AG04450 (cell line): ENCODE data around the gene TIAM1. TPM values are rescaled to one million over a fixed set of nuclear protein-coding genes. Genes with fewer than 3 reads are reported as not detected.

ENCODE experiments used
- CTCF ChIA-PET: fragments of 300-600, 350-600 bp; formaldehyde crosslinking; extraction: SDS; loops from one replicate; lab custom pipeline; 2022; ENCODE audit warnings: antibody characterized with exemption, inconsistent platforms; lab: Charles Lee
- POLR2A ChIA-PET: fragments of 350-600 bp; formaldehyde crosslinking; extraction: SDS; loops from one replicate; lab custom pipeline; 2021; ENCODE audit warnings: antibody characterized with exemption, inconsistent platforms; lab: Yijun Ruan, JAX
- DNase-seq: peaks from one replicate; pipeline ENCODE4 v3.0.0-alpha.2; 2011; ENCODE audit warnings: low read depth, low spot score
- H3K27ac ChIP-seq: one replicate; pipeline ENCODE4 v1.5.1; 2012; ENCODE audit warnings: low read depth, low read length, control low read depth
- H3K27me3 ChIP-seq: one replicate; pipeline ENCODE4 v1.6.0; 2012; ENCODE audit warnings: low read length; ENCODE audit not compliant: control insufficient read depth, insufficient read depth
- H3K4me3 ChIP-seq: 2 replicates; pipeline ENCODE4 v1.5.1; 2011; ENCODE audit warnings: mild to moderate bottlenecking, low read depth, low read length, control low read depth
- H3K9me3 ChIP-seq: 2 replicates; pipeline ENCODE4 v1.5.1; 2012; ENCODE audit warnings: low read length; ENCODE audit not compliant: control insufficient read depth, insufficient read depth
- polyA plus RNA-seq: library from polyadenylated mRNA; depleted of rRNA; stranded (reverse); fragments of >200 nt; gene quantifications from 2 replicates; pipeline ENCODE4 v1.2.3, GENCODE V29; 2011
- TF ChIP-seq, protein P1 (sequence below): IDR thresholded peaks from 2 replicates; pipeline ENCODE4 v1.5.1; 2011; ENCODE audit warnings: low read depth, low read length, control low read depth, inconsistent platforms

TIAM1 gene
- polyA plus RNA-seq, 1 experiment = 2.1 TPM

- TF ChIP-seq, protein P1, sequence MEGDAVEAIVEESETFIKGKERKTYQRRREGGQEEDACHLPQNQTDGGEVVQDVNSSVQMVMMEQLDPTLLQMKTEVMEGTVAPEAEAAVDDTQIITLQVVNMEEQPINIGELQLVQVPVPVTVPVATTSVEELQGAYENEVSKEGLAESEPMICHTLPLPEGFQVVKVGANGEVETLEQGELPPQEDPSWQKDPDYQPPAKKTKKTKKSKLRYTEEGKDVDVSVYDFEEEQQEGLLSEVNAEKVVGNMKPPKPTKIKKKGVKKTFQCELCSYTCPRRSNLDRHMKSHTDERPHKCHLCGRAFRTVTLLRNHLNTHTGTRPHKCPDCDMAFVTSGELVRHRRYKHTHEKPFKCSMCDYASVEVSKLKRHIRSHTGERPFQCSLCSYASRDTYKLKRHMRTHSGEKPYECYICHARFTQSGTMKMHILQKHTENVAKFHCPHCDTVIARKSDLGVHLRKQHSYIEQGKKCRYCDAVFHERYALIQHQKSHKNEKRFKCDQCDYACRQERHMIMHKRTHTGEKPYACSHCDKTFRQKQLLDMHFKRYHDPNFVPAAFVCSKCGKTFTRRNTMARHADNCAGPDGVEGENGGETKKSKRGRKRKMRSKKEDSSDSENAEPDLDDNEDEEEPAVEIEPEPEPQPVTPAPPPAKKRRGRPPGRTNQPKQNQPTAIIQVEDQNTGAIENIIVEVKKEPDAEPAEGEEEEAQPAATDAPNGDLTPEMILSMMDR = no peak
- ChIA-PET POLR2A (no interaction called here), CTCF (interaction anchor here (1.3 to 1.4 kb wide), 2 partner anchors 24 to 425 kb away, joined by 3 to 6 read pairs; no protein-coding TSS in a partner anchor)
- H3K27ac ChIP-seq = no peak overlapping the region
- no peak for DNase-seq
- H3K9me3 ChIP-seq = peaks cover 12% of the 10 kb centered on the region
- H3K27me3 ChIP-seq = no peaks in the 10 kb centered on the region
- H3K4me3 ChIP-seq = no peak overlapping the region
These were observed 187.9 kb downstream of the TIAM1 start for GRCh38 chr21:31156169-31156568.

- Histone ChIP-seq H3K4me3 (no peak overlapping the region), H3K27ac (no peak overlapping the region), H3K9me3 (peaks cover 9% of the 10 kb centered on the region), H3K27me3 (no peaks in the 10 kb centered on the region)
- no peak for DNase-seq
- ChIA-PET POLR2A (no interaction called here), CTCF (no interaction called here)
- TF ChIP-seq, protein P1 = no peak
These were observed 192.7 kb downstream of the TIAM1 start for GRCh38 chr21:31151156-31152045.

DNA sequence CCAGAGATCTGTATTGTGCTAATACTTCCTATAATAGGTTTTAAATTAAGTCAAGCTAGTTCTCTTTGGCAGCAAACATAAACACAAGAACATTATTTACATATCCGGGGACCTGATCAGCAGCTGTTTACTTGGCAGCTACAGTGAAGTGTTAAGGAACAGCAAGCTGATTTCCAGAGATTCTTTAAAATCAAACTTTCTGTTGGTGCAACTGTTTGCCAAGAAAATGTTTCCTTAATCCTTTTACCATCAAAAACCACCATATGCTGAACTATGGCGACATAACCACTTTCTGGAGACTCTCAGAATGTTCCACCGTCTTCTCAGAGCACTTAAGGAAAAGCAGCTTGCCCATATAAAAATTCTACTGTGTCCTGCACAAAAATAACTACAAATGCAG lies 198.8 kb downstream of the TIAM1 start:
- Histone ChIP-seq H3K27ac (no peak overlapping the region), H3K27me3 (no peaks in the 10 kb centered on the region), H3K4me3 (no peak overlapping the region), H3K9me3 (no peaks in the 10 kb centered on the region; the same call in 1 of the 2 replicates)
- no peak for DNase-seq
- TF ChIP-seq, protein P1 = no peak
- ChIA-PET POLR2A (no interaction called here), CTCF (interaction anchor here (0.5 kb wide), 1 partner anchor 36 kb away, joined by 4 read pairs; no protein-coding TSS in a partner anchor)

DNA sequence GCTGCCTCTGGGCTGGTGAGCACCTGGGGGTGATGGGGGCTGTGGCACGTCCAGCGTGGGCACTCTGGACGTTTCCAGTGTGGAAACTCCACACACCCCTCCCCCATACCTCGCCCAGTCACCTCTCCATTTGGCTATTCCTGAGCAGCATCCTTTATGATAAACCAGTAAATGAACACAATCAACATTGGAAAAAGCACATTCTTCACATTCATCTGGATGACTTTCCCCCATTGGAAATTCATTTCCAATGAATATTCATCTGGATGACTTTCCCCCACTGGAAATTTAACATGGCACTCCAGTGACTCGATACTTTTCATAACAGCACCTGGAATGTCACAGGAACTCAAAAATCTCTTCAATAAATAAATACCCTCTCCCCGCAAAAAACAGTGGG lies 201.0 kb downstream of the TIAM1 start:
- ChIA-PET CTCF (no interaction called here), POLR2A (no interaction called here)
- no peaks in the 10 kb centered on the region for H3K27me3 ChIP-seq
- H3K4me3 ChIP-seq = no peak overlapping the region
- DNase-seq = no peak
- no peak overlapping the region for H3K27ac ChIP-seq
- TF ChIP-seq, protein P1 = no peak
- no peaks in the 10 kb centered on the region; the same call in 1 of the 2 replicates for H3K9me3 ChIP-seq

DNA sequence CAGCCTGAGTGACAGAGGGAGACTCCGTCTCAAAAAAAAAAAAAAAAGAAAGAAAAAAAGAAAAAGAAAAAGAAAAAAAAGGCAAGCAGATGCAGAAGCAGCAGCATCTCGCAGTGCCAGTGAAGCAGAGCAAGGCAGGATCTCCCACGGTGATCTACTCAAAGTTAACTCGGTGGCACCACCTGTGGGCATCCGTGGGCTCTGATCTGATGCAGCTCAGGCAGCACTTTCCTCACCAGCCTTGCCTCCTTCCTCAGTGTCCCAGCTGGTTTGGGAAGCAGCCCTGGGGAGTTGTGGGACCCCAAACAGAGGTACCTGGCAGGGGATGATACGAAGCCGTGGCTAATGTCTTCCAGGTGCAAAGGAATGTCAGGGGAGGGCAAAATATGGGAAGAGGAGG lies 201.5 kb downstream of the TIAM1 start:
- CTCF ChIA-PET = no interaction called here

More for the DNA sequence above, 201.5 kb downstream of the TIAM1 start:
- no peak for DNase-seq
- Histone ChIP-seq H3K27me3 (no peaks in the 10 kb centered on the region), H3K27ac (no peak overlapping the region), H3K9me3 (no peaks in the 10 kb centered on the region; the same call in 1 of the 2 replicates), H3K4me3 (no peak overlapping the region)
- POLR2A ChIA-PET = no interaction called here
- TF ChIP-seq, protein P1 = no peak
